Activated CD4-positive, alpha-beta T cell treated with anti-CD3 and anti-CD28 coated beads for 48 hours (primary cell): ENCODE data around the gene SGMS1.
"Not testable (repeated sequence)": the region's sequence is repeated elsewhere in the genome, so short reads cannot be mapped to it uniquely, and the experiment has no call there.

ENCODE experiments used
- DNase-seq: peaks from one replicate; pipeline ENCODE4 v3.0.0-alpha.2; 2020

Gene SGMS1

DNA sequence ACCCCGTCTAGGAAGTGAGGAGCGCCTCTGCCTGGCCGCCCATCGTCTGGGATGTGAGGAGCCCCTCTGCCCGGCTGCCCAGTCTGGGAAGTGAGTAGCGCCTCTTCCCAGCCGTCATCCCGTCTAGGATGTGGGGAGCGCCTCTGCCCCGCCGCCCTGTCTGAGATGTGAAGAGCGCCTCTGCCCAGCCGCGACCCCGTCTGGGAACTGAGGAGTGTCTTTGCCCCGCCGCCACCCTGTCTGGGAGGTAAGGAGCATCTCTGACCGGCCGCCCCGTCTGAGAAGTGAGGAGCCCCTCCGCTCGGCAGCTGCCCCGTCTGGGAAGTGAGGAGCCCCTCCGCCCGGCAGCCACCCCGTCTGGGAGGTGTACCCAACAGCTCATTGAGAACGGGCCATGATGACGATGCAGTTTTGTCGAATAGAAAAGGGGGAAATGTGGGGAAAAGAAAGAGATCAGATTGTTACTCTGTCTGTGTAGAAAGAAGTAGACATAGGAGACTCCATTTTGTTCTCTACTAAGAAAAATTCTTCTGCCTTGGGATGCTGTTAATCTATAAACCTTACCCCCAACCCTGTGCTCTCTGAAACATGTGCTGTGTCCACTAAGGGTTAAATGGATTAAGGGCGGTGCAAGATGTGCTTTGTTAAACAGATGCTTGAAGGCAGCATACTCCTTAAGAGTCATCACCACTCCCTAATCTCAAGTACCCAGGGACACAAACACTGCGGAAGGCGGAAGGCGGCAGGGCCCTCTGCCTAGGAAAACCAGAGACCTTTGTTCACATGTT lies 267.9 kb downstream of the SGMS1 start:
- DNase-seq = not testable (repeated sequence)

DNA sequence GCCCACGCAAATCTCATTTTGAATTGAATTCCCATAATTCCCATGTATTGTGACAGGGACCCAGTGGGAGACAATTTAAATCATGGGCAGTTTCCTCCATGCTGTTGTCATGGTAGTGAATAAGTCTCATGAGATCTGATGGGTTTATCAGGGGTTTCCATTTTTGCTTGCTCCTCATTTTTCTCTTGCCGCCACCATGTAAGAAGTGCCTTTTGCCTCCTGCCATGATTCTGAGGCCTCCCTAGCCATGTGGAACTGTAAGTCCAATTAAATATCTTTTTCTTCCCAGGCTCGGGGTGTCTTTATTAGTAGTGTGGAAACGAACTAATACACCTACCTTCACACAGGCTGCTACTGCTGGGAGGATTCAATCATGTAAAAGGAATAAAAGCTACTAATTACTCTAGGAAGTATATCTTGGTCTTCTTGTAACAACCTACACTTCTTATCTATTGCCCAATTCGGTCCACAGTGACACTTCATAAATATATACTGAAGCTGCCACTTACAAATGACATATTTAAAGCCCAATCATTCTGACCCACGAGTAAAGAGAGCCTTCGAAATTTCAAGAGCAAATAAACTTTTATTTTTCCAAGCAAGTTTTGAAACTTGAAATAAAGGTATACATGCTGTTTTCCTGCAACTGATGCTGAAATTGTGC lies 272.1 kb downstream of the SGMS1 start:
- no peak for DNase-seq

- DNase-seq = no peak
These were observed 273.4 kb downstream of the SGMS1 start for GRCh38 chr10:50350366-50350765.

DNA sequence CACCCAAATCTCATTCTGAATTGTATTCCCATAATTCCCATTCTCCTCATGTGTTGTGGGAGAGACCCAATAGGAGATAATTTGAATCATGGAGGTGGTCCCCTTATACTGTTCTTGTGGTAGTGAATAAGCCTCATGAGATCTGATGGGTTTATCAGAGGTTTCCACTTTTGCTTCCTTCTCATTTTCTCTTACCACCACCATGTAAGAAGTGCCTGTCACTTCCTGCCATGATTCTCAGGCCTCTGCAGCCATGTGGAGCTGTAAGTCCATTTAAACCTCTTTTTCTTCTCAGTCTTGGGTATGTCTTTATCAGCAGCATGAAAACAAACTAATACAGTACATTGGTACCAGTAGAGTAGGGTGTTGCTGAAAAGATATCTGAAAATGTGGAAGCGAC lies 274.2 kb downstream of the SGMS1 start:
- DNase-seq = no peak

DNA sequence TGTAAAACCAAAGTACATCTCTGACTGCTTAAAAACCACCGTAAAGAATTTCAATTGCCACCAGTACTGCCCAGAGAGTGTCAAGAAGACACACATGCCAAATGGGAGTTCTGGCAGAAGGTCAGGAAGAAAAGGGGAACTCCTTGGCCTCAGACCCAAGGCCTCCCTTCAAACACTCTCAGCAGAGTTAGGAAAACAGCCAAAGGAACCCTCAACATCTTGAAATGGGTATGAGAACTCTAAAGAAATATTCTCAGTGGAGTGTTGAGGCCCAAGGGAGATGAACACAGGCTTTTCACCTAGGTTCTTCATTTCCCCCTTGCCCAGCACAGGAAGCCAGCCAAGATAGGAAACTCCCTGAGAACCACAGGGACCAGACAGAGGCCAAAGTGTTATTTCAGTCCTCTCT lies 276.4 kb downstream of the SGMS1 start:
- no peak for DNase-seq

DNA sequence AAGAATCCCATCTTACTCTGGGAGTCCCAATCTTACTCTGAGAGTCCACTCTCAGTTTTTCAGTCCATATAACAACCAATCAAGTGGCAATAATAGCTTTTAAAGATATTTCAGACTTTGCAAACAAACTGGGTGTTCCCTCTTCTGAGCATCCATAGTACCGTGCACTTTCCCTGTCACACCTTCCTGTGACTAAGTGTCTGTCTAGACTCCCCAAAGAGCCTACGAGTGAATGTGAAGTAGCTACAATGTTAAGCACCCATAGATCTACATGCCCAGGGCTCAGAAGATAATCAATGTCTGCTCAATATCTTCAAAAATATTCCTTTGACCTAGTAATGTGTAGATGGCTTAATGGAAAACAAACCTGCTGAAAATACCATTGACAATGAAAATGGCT lies 276.8 kb downstream of the SGMS1 start:
- DNase-seq = no peak

GRCh38 chr10:50345545-50345944 lies 278.2 kb downstream of the SGMS1 start:
- DNase-seq = no peak

- DNase-seq = no peak
These were observed 279.9 kb downstream of the SGMS1 start for GRCh38 chr10:50343702-50344331.

GRCh38 chr10:50341987-50342386 lies 281.8 kb downstream of the SGMS1 start:
- DNase-seq = no peak

DNA sequence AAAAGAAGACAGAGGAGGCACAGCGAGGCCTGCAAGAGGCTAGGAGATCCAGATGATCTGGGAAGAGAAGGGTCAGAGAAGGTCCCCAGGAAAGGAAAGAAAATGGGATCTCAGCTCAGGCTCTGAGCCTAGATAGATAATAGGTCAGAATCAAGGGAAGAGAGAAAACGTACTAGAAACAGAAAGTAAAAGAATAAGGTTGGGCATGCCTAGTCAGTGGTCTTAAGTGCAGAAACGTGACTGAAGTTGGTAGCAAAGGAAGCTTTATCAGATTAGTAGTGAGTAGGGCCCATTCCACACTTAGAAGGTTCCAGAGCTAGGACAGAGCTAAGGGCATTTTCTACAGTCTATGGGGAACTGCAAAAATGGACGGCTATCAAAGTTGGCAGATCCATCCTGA lies 287.6 kb downstream of the SGMS1 start:
- DNase-seq = no peak

GRCh38 chr10:50335397-50335796 lies 288.4 kb downstream of the SGMS1 start:
- DNase-seq = no peak

GRCh38 chr10:50334273-50334672 lies 289.5 kb downstream of the SGMS1 start:
- DNase-seq = no peak

- DNase-seq = no peak
These were observed 289.9 kb downstream of the SGMS1 start for GRCh38 chr10:50333872-50334271.

- no peak for DNase-seq
These were observed 291.5 kb downstream of the SGMS1 start for GRCh38 chr10:50332108-50332842.

DNA sequence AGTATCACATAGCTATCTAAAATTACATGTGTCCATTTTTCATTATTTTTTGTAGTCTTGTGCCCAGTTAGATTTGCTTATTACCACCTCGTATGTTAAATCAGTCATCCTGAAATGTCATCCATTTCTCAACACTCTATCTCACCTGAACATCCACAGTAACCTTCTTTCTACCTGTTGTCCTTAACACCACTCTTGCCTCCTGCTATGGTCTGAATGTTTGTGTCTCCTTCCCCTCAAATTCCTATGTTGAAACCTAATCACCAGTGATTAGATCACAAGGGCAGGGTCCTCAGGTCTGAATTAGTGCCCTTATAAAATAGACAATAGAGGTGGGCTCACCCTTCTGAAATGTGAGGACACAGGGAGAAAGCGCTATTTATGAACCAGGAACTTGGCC lies 292.3 kb downstream of the SGMS1 start:
- DNase-seq = no peak

GRCh38 chr10:50326757-50327701 lies 296.7 kb downstream of the SGMS1 start:
- DNase-seq = no peak

DNA sequence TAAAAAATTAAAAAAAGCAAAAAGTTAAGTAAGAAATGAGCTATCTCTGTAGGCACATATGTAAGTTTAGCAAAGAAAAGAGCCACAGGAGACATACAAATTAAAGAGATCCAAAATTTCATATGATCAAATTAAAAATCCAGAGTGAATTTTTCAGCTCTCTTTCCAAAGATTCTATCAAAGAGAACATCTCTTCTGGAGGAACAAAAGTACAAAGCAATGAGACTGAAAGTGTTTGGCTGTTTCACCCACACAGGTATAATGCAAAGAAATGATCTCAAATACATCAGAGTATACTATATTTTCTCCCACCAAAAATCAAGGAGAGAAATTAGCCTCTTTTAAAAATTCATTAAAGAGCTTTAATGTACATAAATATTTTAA lies 297.6 kb downstream of the SGMS1 start:
- no peak for DNase-seq

- DNase-seq = peak; percentile 13
These were observed 298.1 kb downstream of the SGMS1 start for GRCh38 chr10:50325449-50326171.

- no peak for DNase-seq
These were observed 298.9 kb downstream of the SGMS1 start for GRCh38 chr10:50324680-50325393.

DNA sequence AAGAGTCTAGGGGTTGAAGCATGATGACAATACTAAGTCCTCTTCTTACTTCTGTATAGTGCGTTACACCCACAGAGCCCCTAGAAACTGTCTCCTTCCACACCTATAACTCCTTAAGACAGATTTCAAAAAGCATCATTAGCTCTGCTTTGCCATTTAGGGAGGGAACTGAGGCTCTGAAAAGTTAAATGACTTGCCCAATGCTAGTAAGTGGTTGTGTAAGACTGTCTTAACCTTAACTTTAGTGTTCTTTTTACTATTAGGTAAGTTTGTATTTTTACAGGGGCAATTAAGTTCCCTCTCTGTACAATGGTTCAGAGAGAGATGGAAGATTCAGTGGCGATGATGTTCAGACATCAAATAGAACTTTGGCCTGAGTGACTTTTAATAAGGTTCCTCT lies 299.7 kb downstream of the SGMS1 start:
- no peak for DNase-seq

- DNase-seq = no peak
These were observed 301.7 kb downstream of the SGMS1 start for GRCh38 chr10:50322077-50322476.
